GM18508 (cell line): ENCODE measurements around the gene AWAT2.
"Not testable (repeated sequence)": the region's sequence is repeated elsewhere in the genome, so short reads cannot be mapped to it uniquely, and the experiment has no call there.

ENCODE experiments used
- ATAC-seq: cut with Tn5 transposase; IDR thresholded peaks from one replicate; pipeline ENCODE4 v1.9.1; 2021; ENCODE audit warnings: moderate number of reproducible peaks; ENCODE audit not compliant: insufficient read depth, unreplicated experiment

The AWAT2 gene

GRCh38 chrX:70001708-70002341, 47.9 kb downstream of the AWAT2 start:
- no peak for ATAC-seq

- no peak for ATAC-seq
Observed at GRCh38 chrX:70001269-70001668, 48.5 kb downstream of the AWAT2 start.

- ATAC-seq = not testable (repeated sequence)
Observed at GRCh38 chrX:69998299-69998698, 51.4 kb downstream of the AWAT2 start.

DNA sequence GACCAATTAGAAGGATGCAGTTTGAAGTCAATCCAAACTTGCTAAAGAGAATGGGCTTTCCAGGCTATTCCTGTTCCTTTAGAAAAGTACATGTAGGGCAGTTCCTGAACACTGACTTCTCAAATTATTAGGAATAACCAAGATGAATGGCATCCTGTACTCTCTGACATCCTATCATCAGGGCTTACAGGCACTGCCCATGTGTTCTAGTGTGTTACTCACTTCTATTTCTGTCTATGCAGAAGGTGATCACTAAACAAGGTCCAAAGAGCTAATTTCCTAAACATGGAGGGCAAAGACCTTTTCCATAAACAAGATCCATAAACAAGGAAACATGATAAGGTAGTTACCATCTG, 53.6 kb downstream of the AWAT2 start:
- ATAC-seq = no peak

GRCh38 chrX:69995362-69996112, 54.2 kb downstream of the AWAT2 start:
- ATAC-seq = no peak

GRCh38 chrX:69993494-69993893, 56.2 kb downstream of the AWAT2 start:
- no peak for ATAC-seq

DNA sequence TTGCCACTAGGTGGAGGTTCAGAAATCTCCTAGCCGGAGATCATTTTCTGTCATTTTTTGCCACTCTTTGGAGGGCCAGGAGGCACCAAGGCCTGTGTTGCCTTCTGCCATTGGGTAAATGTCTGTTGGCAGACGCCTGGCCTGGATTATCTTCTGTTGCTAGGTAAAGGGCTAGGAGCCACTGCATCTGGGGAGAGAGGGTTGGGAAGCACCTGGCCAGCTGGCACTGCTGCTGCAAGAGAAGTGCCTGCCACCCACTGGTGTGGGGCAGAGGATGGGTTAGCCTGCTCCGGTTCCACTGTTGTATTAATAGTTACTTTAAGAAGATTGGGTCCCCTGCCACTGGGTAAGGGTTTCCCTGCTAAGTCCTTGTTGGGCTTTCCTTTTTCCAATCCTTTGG, 58.1 kb downstream of the AWAT2 start:
- ATAC-seq = no peak
